Measurements from ENCODE around the gene CRAT. TPM values are rescaled to one million over a fixed set of nuclear protein-coding genes. Genes with fewer than 3 reads are reported as not detected.

The CRAT gene
- total and polyA plus RNA-seq, 2 experiments from 2014 or later, result 4.6 to 9.9 TPM

GRCh38 chr9:129063061-129063460 is 47.5 kb downstream of the CRAT start:
- H3K4me2 ChIP-seq, result no peak overlapping the region
- no peak overlapping the region for H3K4me3 ChIP-seq
- Mint-ChIP-seq H3K27ac (no peak overlapping the region), H3K4me1 (no peaks in the 10 kb centered on the region), H3K27me3 (ENCODE audit: insufficient read depth, low read depth, poor library complexity) (peaks cover 1% of the 10 kb centered on the region), H3K4me3 (no peak overlapping the region), H3K9me3 (no peaks in the 10 kb centered on the region), H3K36me3 (ENCODE audit: low read depth) (peaks cover 46% of the 10 kb centered on the region)
- H3K36me3 ChIP-seq (ENCODE audit: insufficient read depth), result no peaks in the 10 kb centered on the region; the same call in 1 of the 2 replicates
- H4K20me1 ChIP-seq (replicated peaks; ENCODE audit: insufficient read depth), result no peaks in the 10 kb centered on the region
- H3K27ac ChIP-seq (ENCODE audit: low read depth), result no peak overlapping the region
- ATAC-seq, result no peak
- H3F3A ChIP-seq (replicated peaks; ENCODE audit: low read depth), result no peaks in the 10 kb centered on the region
- no peaks in the 10 kb centered on the region for H3K27me3 ChIP-seq (ENCODE audit: insufficient read depth)
- no peak overlapping the region for H2AFZ ChIP-seq
- DNase-seq (ENCODE audit: low spot score), result no peak
- no peaks in the 10 kb centered on the region for H3K4me1 ChIP-seq (ENCODE audit: insufficient read depth)
- H3K9me2 ChIP-seq (ENCODE audit: insufficient read depth), result no peaks in the 10 kb centered on the region
- no peaks in the 10 kb centered on the region for H3K79me2 ChIP-seq (replicated peaks; ENCODE audit: insufficient read depth)
- TF ChIP-seq NANOG (IDR thresholded peaks at IDR 0.05; ENCODE audit: borderline replicate concordance) (no peak), ZNF331 (CRISPR knock-in tag; IDR thresholded peaks at IDR 0.05; ENCODE audit: low read depth) (no peak), POLR2AphosphoS5 (IDR thresholded peaks at IDR 0.05; ENCODE audit: low read depth) (no peak), JUNB (IDR thresholded peaks at IDR 0.05; ENCODE audit: unreplicated experiment) (no peak)
- TF ChIP-seq, protein P1, sequence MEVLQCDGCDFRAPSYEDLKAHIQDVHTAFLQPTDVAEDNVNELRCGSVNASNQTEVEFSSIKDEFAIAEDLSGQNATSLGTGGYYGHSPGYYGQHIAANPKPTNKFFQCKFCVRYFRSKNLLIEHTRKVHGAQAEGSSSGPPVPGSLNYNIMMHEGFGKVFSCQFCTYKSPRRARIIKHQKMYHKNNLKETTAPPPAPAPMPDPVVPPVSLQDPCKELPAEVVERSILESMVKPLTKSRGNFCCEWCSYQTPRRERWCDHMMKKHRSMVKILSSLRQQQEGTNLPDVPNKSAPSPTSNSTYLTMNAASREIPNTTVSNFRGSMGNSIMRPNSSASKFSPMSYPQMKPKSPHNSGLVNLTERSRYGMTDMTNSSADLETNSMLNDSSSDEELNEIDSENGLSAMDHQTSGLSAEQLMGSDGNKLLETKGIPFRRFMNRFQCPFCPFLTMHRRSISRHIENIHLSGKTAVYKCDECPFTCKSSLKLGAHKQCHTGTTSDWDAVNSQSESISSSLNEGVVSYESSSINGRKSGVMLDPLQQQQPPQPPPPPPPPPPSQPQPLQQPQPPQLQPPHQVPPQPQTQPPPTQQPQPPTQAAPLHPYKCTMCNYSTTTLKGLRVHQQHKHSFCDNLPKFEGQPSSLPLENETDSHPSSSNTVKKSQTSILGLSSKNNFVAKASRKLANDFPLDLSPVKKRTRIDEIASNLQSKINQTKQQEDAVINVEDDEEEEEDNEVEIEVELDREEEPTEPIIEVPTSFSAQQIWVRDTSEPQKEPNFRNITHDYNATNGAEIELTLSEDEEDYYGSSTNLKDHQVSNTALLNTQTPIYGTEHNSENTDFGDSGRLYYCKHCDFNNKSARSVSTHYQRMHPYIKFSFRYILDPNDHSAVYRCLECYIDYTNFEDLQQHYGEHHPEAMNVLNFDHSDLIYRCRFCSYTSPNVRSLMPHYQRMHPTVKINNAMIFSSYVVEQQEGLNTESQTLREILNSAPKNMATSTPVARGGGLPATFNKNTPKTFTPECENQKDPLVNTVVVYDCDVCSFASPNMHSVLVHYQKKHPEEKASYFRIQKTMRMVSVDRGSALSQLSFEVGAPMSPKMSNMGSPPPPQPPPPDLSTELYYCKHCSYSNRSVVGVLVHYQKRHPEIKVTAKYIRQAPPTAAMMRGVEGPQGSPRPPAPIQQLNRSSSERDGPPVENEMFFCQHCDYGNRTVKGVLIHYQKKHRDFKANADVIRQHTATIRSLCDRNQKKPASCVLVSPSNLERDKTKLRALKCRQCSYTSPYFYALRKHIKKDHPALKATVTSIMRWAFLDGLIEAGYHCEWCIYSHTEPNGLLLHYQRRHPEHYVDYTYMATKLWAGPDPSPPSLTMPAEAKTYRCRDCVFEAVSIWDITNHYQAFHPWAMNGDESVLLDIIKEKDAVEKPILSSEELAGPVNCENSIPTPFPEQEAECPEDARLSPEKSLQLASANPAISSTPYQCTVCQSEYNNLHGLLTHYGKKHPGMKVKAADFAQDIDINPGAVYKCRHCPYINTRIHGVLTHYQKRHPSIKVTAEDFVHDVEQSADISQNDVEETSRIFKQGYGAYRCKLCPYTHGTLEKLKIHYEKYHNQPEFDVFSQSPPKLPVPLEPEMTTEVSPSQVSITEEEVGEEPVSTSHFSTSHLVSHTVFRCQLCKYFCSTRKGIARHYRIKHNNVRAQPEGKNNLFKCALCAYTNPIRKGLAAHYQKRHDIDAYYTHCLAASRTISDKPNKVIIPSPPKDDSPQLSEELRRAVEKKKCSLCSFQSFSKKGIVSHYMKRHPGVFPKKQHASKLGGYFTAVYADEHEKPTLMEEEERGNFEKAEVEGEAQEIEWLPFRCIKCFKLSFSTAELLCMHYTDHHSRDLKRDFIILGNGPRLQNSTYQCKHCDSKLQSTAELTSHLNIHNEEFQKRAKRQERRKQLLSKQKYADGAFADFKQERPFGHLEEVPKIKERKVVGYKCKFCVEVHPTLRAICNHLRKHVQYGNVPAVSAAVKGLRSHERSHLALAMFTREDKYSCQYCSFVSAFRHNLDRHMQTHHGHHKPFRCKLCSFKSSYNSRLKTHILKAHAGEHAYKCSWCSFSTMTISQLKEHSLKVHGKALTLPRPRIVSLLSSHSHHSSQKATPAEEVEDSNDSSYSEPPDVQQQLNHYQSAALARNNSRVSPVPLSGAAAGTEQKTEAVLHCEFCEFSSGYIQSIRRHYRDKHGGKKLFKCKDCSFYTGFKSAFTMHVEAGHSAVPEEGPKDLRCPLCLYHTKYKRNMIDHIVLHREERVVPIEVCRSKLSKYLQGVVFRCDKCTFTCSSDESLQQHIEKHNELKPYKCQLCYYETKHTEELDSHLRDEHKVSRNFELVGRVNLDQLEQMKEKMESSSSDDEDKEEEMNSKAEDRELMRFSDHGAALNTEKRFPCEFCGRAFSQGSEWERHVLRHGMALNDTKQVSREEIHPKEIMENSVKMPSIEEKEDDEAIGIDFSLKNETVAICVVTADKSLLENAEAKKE (CRISPR knock-in tag; IDR thresholded peaks at IDR 0.05), result no peak

- no peak for ATAC-seq
- Histone ChIP-seq H3K9me2 (ENCODE audit: insufficient read depth) (no peaks in the 10 kb centered on the region), H3F3A (replicated peaks; ENCODE audit: low read depth) (no peaks in the 10 kb centered on the region), H3K27me3 (ENCODE audit: insufficient read depth) (no peaks in the 10 kb centered on the region), H3K36me3 (ENCODE audit: insufficient read depth) (no peaks in the 10 kb centered on the region; the same call in 1 of the 2 replicates), H3K4me2 (no peak overlapping the region), H2AFZ (no peak overlapping the region), H3K4me3 (no peak overlapping the region), H3K79me2 (replicated peaks; ENCODE audit: insufficient read depth) (no peaks in the 10 kb centered on the region), H3K4me1 (ENCODE audit: insufficient read depth) (no peaks in the 10 kb centered on the region), H4K20me1 (replicated peaks; ENCODE audit: insufficient read depth) (no peaks in the 10 kb centered on the region), H3K27ac (ENCODE audit: low read depth) (no peak overlapping the region)
- no peak for DNase-seq (ENCODE audit: low spot score)
- no peak overlapping the region for H3K4me3 Mint-ChIP-seq
- no peaks in the 10 kb centered on the region for H3K9me3 Mint-ChIP-seq
- no peak for TF ChIP-seq EZH2 (IDR thresholded peaks at IDR 0.05; ENCODE audit: low read depth, unreplicated experiment)
- TF ChIP-seq EZH2phosphoT487 (IDR thresholded peaks at IDR 0.05; ENCODE audit: unreplicated experiment), result no peak
- no peak for TF ChIP-seq ETS1 (IDR thresholded peaks at IDR 0.05)
- TF ChIP-seq JUNB (IDR thresholded peaks at IDR 0.05; ENCODE audit: unreplicated experiment), result no peak
- no peak for TF ChIP-seq CREB1 (CRISPR knock-in tag; IDR thresholded peaks at IDR 0.05; ENCODE audit: low read depth)
- no peak for TF ChIP-seq ZNF114 (CRISPR knock-in tag; IDR thresholded peaks at IDR 0.05)
- H3K4me1 Mint-ChIP-seq, result no peaks in the 10 kb centered on the region
- no peak overlapping the region for H3K27ac Mint-ChIP-seq
- H3K36me3 Mint-ChIP-seq (ENCODE audit: low read depth), result peaks cover 39% of the 10 kb centered on the region
- H3K27me3 Mint-ChIP-seq (ENCODE audit: insufficient read depth, low read depth, poor library complexity), result peaks cover 1% of the 10 kb centered on the region
Observed at GRCh38 chr9:129060991-129061390, 49.6 kb downstream of the CRAT start.

All from GM23338 (cell line).